ENCODE measurements around the gene HYAL2.

HYAL2 gene

DNA sequence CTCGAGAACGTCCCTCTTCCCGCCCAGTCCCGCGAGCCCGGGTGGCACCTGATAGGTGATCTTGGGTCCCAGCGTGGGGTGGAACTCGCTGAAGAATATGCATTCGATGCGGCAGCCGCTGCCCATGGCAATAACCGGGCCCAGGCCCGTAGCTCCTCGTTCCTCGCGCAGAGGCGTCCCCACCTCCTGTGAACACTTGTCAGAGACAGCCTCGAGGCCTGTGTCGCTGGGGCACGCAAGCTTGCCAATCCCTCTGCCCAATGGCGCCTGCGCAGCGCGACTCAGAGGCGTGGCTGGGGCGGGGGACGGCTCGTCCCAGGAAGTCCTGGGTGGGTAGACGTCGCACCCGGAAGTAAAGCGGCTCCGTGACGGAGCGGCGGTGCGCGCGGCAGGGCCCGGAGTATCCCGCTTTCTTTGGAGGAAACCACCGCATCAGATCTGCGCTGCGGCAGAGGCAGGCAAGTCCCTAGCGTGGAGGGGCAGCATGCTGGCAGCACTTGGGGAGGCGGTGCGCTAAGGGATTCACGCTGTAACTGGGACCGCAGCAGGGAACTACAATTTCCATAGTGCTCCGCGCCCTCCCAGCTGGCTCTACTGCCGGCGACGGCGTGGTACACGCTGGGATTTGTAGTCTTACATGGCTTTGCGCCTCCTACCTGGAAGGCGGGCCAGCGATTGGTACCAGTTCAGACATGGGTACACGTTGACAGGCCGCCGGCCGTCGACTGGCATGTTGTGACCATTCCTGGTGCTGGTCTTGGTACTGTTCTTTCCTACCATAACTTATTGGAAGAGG, 28.2 kb upstream of the HYAL2 start, which contains the start of the genes CYB561D2 and NPRL2:
Gene CYB561D2 (plus strand): TSS at position 336 of the 796 bp plus-strand sequence. CDS start 572 bp downstream, outside the sequence.
Gene NPRL2 (minus strand): TSS at position 249 of the 796 bp plus-strand sequence. CDS start 123 bp downstream, at position 126.
- peak within 1 kb of the TSS; percentile 75 for H3K4me3 ChIP-seq (ENCODE audit: low read depth, low read length)
- TF ChIP-seq, protein P1, sequence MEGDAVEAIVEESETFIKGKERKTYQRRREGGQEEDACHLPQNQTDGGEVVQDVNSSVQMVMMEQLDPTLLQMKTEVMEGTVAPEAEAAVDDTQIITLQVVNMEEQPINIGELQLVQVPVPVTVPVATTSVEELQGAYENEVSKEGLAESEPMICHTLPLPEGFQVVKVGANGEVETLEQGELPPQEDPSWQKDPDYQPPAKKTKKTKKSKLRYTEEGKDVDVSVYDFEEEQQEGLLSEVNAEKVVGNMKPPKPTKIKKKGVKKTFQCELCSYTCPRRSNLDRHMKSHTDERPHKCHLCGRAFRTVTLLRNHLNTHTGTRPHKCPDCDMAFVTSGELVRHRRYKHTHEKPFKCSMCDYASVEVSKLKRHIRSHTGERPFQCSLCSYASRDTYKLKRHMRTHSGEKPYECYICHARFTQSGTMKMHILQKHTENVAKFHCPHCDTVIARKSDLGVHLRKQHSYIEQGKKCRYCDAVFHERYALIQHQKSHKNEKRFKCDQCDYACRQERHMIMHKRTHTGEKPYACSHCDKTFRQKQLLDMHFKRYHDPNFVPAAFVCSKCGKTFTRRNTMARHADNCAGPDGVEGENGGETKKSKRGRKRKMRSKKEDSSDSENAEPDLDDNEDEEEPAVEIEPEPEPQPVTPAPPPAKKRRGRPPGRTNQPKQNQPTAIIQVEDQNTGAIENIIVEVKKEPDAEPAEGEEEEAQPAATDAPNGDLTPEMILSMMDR (IDR thresholded peaks at IDR 0.05; ENCODE audit: insufficient read depth, low read depth, low read length, missing control alignments), result no peak
- peak; percentile 97 for DNase-seq (ENCODE audit: low read depth)

DNA sequence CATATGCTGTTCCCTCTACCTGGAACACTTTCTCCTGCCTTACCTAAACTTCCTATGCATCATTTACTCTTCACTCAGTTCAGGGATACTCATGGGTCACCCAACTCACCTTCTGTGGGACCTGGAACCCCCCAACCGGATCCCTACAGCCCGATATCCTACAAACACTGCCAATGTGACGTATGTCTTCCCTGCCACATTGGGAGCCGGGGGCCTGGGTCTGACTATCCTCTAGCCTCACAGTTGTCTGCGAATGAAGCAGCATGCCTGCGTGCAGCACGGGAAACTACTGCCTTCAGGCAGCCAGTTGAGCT, 27.6 kb upstream of the HYAL2 start:
- TF ChIP-seq, protein P1 (IDR thresholded peaks at IDR 0.05; ENCODE audit: insufficient read depth, low read depth, low read length, missing control alignments), result no peak
- no peak for DNase-seq (ENCODE audit: low read depth)
- peak overlapping the region; percentile 75 for H3K4me3 ChIP-seq (ENCODE audit: low read depth, low read length)

DNA sequence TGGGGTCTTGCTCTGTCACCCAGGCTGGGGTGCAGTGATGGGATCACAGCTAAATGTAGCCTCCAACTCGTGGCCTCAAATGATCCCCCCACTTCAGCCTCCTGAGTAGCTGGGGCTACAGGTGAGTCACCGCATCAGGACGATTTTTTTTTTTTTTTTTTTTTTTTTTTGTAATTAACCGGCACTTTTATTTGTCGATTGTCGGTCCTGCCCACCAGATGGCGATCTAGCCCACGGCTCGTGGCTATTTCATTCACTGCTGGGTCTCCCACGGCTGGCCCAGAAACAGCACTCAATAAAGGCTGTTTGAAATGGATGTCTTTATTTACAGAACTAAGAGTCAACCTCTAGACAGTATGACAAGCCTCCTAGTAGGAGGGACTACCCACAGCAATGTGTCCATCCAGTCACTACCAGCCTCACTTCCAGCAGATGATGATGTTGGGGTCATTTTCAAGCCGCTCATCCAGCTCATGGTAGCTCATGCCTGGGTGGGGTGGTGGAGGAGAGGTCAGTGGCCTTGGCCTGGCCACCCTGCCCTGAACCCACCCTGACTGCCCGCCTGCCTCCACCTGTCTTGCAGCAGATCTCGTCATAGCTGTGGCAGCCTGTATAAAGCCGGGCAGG, 24.8 kb upstream of the HYAL2 start:
- no peak overlapping the region for H3K4me3 ChIP-seq (ENCODE audit: low read depth, low read length)
- peak; percentile 80 for DNase-seq (ENCODE audit: low read depth)
- TF ChIP-seq, protein P1 (IDR thresholded peaks at IDR 0.05; ENCODE audit: insufficient read depth, low read depth, low read length, missing control alignments), result peak; percentile 62

DNA sequence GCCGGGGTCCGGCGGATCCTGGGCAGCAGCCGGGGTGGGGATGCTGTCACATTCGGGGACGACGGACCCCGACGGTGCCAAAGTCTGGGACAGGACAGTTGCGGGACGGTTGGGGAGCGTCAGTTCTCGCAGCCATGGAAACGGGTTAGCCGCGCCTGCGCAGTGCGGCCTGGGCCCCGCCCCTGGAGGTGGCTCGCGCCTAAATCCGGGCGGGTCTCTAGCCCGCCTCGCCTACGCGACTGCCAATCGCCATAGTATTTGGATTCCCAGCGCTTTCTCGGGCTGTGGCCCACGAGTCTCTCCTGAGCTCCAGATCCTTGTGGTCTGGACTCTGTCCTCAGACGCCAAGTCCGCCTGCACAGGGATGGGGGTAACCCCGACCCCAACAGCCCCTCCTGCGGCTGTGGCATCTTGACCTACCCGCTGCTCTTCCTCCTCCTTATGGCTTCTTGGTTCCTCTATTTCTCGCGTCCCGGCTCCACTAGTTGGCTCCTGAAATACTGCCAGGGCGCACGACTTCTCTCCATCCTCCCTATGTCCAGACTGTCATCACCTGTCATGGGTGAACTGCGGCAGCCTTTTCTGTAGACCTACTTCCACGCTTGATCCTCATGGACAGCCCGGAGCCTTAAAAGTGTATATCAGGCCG, 23.2 kb upstream of the HYAL2 start, which contains the start of gene ZMYND10:
Gene ZMYND10 (minus strand): TSS at position 147 of the 649 bp plus-strand sequence. CDS start 153 bp downstream, outside the sequence.
- TF ChIP-seq, protein P1 (IDR thresholded peaks at IDR 0.05; ENCODE audit: insufficient read depth, low read depth, low read length, missing control alignments), result no peak
- H3K4me3 ChIP-seq (ENCODE audit: low read depth, low read length), result peak within 1 kb of the TSS; percentile 27
- DNase-seq (ENCODE audit: low read depth), result peak; percentile 78

DNA sequence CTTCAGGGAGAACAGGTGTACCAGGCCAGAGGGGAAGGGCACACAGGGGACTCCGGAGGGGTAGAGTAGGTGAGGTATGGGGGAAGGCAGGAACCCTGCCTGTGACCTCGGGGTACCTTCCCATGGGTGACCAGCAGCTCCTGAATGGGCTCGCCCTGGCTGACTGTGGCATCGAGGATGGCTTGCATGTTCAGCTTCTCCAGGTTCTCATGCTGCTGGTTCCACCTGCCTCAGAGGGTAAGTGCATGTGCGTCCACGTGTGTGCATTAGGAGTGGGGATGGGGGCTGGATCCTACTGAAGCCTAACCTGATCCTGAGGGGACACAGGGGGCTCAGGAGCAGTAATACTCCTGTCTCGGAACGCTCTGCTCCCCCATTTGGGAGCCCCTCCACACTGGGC, 22.5 kb upstream of the HYAL2 start:
- H3K4me3 ChIP-seq (ENCODE audit: low read depth, low read length), result no peak overlapping the region
- TF ChIP-seq, protein P1 (IDR thresholded peaks at IDR 0.05; ENCODE audit: insufficient read depth, low read depth, low read length, missing control alignments), result no peak
- no peak for DNase-seq (ENCODE audit: low read depth)

DNA sequence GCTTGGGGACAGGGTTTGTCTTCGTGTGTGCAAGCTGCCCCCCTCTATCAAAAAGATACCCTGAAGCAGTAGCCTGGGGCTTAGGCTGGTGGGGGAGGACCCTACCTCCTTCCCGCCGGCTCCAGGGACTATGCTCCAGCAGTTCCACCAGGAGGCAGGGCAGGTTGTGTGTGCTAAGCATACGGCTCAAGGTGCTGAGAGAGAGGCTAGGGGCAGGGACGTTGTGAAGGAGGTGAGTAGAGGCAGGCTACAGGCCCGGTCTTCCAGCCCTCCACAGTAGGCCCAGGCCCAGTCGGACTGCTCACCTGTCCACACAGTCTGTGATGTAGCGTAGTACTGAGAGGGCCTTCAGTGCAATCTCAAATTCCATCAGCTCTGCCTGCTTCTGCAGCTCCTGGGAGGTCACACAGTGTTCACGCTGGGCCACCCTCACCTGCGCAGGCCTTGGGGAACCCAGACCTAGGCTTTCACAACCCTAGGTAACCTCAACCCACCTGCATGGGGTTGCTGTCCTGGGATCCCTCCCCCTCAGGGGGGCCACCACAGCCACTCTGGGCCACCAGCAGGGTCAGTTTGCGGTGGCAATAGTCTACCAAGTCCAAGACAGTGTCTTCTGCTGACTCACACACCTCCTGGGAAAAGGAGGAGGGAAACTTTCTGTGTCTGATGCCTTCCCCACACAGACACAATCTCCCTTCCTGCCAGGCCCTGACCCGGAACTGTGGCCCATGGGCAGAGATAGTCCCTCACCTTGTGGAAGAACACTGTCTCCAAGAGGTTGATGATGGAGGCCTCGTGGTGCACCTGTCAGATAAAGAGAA, 20.5 kb upstream of the HYAL2 start:
- H3K4me3 ChIP-seq (ENCODE audit: low read depth, low read length), result no peak overlapping the region
- TF ChIP-seq, protein P1 (IDR thresholded peaks at IDR 0.05; ENCODE audit: insufficient read depth, low read depth, low read length, missing control alignments), result no peak
- no peak for DNase-seq (ENCODE audit: low read depth)

All from GM12865 (cell line).